ENCODE measurements around the gene CFAP410. TPM values are rescaled to one million over a fixed set of nuclear protein-coding genes. Genes with fewer than 3 reads are reported as not detected.

CFAP410 gene
- polyA plus RNA-seq, 1 donor from 2014 or later = 36.5 TPM

DNA sequence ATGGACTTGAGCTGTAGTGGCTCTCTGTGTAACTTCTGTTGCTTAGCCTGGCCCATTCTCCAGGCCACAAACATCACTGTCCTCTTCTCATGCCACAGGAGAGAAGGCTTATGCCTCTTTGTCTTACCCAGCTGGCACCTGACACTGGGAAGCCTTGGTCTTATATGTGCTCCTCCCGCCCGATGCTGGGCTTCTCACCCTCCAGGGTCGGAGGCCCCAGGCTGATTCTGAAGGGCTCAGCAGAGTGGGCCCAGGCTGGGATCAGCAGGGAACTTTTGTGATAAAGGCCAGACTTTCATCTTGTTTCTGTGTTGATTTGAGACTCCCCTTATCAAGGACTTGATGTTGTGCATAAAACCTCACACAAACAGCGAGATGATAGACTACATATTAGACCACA, 44.0 kb upstream of the CFAP410 start:
- Histone ChIP-seq H3K9me2 (ENCODE audit: insufficient read depth, low read length) (no peaks in the 10 kb centered on the region), H3F3A (ENCODE audit: insufficient read depth, low read length, poor library complexity, severe bottlenecking) (no peaks in the 10 kb centered on the region), H3K27ac (ENCODE audit: low read length) (no peak overlapping the region), H3K36me3 (ENCODE audit: insufficient read depth, low read length) (no peaks in the 10 kb centered on the region), H3K9me3 (ENCODE audit: low read length) (peaks cover 6% of the 10 kb centered on the region), H3K9ac (ENCODE audit: low read length) (no peak overlapping the region), H3K4me2 (ENCODE audit: low read length) (no peak overlapping the region), H4K20me1 (ENCODE audit: insufficient read depth) (no peaks in the 10 kb centered on the region), H3K4me3 (ENCODE audit: low read length) (no peak overlapping the region), H3K79me2 (replicated peaks; ENCODE audit: insufficient read depth, low read length) (no peaks in the 10 kb centered on the region), H3K27me3 (ENCODE audit: insufficient read depth, low read depth, low read length) (no peaks in the 10 kb centered on the region), H2AFZ (ENCODE audit: low read depth, low read length) (no peak overlapping the region)
- TF ChIP-seq SMC3 (conservative IDR thresholded peaks at IDR 0.05; ENCODE audit: poor library complexity) (no peak), EZH2 (IDR thresholded peaks at IDR 0.05; ENCODE audit: borderline replicate concordance, insufficient read depth, low read length, poor library complexity, severe bottlenecking) (no peak), EP300 (conservative IDR thresholded peaks at IDR 0.05; ENCODE audit: poor library complexity, severe bottlenecking) (no peak), TAF1 (IDR thresholded peaks at IDR 0.05; ENCODE audit: low read depth) (no peak), RAD21 (conservative IDR thresholded peaks at IDR 0.05) (no peak), MXI1 (conservative IDR thresholded peaks at IDR 0.05; ENCODE audit: poor library complexity, severe bottlenecking) (no peak), POLR2AphosphoS5 (IDR thresholded peaks at IDR 0.05) (no peak)
- TF ChIP-seq, protein P1, sequence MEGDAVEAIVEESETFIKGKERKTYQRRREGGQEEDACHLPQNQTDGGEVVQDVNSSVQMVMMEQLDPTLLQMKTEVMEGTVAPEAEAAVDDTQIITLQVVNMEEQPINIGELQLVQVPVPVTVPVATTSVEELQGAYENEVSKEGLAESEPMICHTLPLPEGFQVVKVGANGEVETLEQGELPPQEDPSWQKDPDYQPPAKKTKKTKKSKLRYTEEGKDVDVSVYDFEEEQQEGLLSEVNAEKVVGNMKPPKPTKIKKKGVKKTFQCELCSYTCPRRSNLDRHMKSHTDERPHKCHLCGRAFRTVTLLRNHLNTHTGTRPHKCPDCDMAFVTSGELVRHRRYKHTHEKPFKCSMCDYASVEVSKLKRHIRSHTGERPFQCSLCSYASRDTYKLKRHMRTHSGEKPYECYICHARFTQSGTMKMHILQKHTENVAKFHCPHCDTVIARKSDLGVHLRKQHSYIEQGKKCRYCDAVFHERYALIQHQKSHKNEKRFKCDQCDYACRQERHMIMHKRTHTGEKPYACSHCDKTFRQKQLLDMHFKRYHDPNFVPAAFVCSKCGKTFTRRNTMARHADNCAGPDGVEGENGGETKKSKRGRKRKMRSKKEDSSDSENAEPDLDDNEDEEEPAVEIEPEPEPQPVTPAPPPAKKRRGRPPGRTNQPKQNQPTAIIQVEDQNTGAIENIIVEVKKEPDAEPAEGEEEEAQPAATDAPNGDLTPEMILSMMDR (IDR thresholded peaks at IDR 0.05; ENCODE audit: poor library complexity, severe bottlenecking) = no peak
- TF ChIP-seq, protein P2, sequence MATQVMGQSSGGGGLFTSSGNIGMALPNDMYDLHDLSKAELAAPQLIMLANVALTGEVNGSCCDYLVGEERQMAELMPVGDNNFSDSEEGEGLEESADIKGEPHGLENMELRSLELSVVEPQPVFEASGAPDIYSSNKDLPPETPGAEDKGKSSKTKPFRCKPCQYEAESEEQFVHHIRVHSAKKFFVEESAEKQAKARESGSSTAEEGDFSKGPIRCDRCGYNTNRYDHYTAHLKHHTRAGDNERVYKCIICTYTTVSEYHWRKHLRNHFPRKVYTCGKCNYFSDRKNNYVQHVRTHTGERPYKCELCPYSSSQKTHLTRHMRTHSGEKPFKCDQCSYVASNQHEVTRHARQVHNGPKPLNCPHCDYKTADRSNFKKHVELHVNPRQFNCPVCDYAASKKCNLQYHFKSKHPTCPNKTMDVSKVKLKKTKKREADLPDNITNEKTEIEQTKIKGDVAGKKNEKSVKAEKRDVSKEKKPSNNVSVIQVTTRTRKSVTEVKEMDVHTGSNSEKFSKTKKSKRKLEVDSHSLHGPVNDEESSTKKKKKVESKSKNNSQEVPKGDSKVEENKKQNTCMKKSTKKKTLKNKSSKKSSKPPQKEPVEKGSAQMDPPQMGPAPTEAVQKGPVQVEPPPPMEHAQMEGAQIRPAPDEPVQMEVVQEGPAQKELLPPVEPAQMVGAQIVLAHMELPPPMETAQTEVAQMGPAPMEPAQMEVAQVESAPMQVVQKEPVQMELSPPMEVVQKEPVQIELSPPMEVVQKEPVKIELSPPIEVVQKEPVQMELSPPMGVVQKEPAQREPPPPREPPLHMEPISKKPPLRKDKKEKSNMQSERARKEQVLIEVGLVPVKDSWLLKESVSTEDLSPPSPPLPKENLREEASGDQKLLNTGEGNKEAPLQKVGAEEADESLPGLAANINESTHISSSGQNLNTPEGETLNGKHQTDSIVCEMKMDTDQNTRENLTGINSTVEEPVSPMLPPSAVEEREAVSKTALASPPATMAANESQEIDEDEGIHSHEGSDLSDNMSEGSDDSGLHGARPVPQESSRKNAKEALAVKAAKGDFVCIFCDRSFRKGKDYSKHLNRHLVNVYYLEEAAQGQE (IDR thresholded peaks at IDR 0.05; ENCODE audit: borderline replicate concordance) = no peak

DNA sequence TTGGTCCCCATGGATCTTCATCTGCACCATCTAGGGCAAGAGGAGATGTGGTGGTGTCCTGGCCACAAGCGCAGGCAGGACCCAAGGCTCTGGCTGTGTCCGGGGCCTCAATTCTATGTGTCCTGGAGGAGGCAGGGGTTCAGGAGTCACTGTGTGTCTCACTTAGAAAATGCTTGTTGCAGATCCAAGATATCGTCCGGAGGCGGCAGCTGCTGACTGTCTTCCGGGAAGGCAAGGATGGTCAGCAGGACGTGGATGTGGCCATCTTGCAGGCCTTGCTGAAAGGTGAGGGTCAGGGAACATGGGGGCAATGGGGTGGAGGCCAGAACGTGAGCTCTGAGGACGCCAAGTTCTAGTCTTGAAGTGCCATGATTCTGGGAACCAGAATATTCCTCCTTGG, 43.3 kb upstream of the CFAP410 start:
- no peak for TF ChIP-seq RAD21 (conservative IDR thresholded peaks at IDR 0.05)
- TF ChIP-seq SMC3 (conservative IDR thresholded peaks at IDR 0.05; ENCODE audit: poor library complexity) = no peak
- TF ChIP-seq POLR2AphosphoS5 (IDR thresholded peaks at IDR 0.05) = no peak
- TF ChIP-seq EP300 (conservative IDR thresholded peaks at IDR 0.05; ENCODE audit: poor library complexity, severe bottlenecking) = no peak
- H3K4me2 ChIP-seq (ENCODE audit: low read length) = no peak overlapping the region
- no peaks in the 10 kb centered on the region for H3K27me3 ChIP-seq (ENCODE audit: insufficient read depth, low read depth, low read length)
- no peaks in the 10 kb centered on the region for H3K36me3 ChIP-seq (ENCODE audit: insufficient read depth, low read length)
- no peak overlapping the region for H2AFZ ChIP-seq (ENCODE audit: low read depth, low read length)
- H3K9me2 ChIP-seq (ENCODE audit: insufficient read depth, low read length) = no peaks in the 10 kb centered on the region
- H3F3A ChIP-seq (ENCODE audit: insufficient read depth, low read length, poor library complexity, severe bottlenecking) = no peaks in the 10 kb centered on the region
- H3K4me3 ChIP-seq (ENCODE audit: low read length) = no peak overlapping the region
- no peak overlapping the region for H3K9ac ChIP-seq (ENCODE audit: low read length)
- no peak overlapping the region for H3K27ac ChIP-seq (ENCODE audit: low read length)
- no peaks in the 10 kb centered on the region for H4K20me1 ChIP-seq (ENCODE audit: insufficient read depth)
- no peaks in the 10 kb centered on the region for H3K79me2 ChIP-seq (replicated peaks; ENCODE audit: insufficient read depth, low read length)
- peaks cover 6% of the 10 kb centered on the region for H3K9me3 ChIP-seq (ENCODE audit: low read length)

DNA sequence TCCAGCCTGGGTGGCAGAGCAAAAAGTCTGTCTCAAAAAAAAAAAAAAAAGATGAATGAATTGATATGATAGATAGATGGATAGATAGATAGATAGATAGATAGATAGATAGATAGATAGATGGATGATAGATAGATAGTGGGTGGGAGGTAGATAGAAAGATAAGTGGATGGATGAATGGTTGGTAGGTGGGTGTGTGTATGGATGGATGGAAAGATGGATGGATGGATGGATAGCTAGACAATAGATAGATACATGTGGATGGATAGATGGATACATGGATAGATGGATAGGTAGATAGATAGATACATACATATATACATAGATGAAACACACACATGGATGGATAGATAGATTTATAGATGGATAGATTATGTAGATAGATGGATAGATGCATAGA, 42.7 kb upstream of the CFAP410 start:
- Histone ChIP-seq H3K9me2 (ENCODE audit: insufficient read depth, low read length) (no peaks in the 10 kb centered on the region), H3K4me3 (ENCODE audit: low read length) (no peak overlapping the region), H3K9ac (ENCODE audit: low read length) (no peak overlapping the region), H3K27me3 (ENCODE audit: insufficient read depth, low read depth, low read length) (no peaks in the 10 kb centered on the region), H3K4me2 (ENCODE audit: low read length) (no peak overlapping the region), H3F3A (ENCODE audit: insufficient read depth, low read length, poor library complexity, severe bottlenecking) (no peaks in the 10 kb centered on the region), H4K20me1 (ENCODE audit: insufficient read depth) (no peaks in the 10 kb centered on the region), H3K36me3 (ENCODE audit: insufficient read depth, low read length) (no peaks in the 10 kb centered on the region), H3K79me2 (replicated peaks; ENCODE audit: insufficient read depth, low read length) (no peaks in the 10 kb centered on the region), H3K9me3 (ENCODE audit: low read length) (peaks cover 6% of the 10 kb centered on the region), H2AFZ (ENCODE audit: low read depth, low read length) (no peak overlapping the region), H3K27ac (ENCODE audit: low read length) (no peak overlapping the region)
- no peak for TF ChIP-seq EZH2 (IDR thresholded peaks at IDR 0.05; ENCODE audit: borderline replicate concordance, insufficient read depth, low read length, poor library complexity, severe bottlenecking)
- TF ChIP-seq TAF1 (IDR thresholded peaks at IDR 0.05; ENCODE audit: low read depth) = no peak
- no peak for TF ChIP-seq EP300 (conservative IDR thresholded peaks at IDR 0.05; ENCODE audit: poor library complexity, severe bottlenecking)
- TF ChIP-seq RAD21 (conservative IDR thresholded peaks at IDR 0.05) = no peak
- TF ChIP-seq SMC3 (conservative IDR thresholded peaks at IDR 0.05; ENCODE audit: poor library complexity) = no peak
- TF ChIP-seq, protein P1 (IDR thresholded peaks at IDR 0.05; ENCODE audit: poor library complexity, severe bottlenecking) = no peak
- TF ChIP-seq, protein P2 (IDR thresholded peaks at IDR 0.05; ENCODE audit: borderline replicate concordance) = no peak
- no peak for TF ChIP-seq MXI1 (conservative IDR thresholded peaks at IDR 0.05; ENCODE audit: poor library complexity, severe bottlenecking)
- TF ChIP-seq POLR2AphosphoS5 (IDR thresholded peaks at IDR 0.05) = no peak

All from neural cell (in vitro differentiated cells).